Upper lobe of left lung (tissue), 6 donors: ENCODE data around the gene CNGA1. TPM values are rescaled to one million over a fixed set of nuclear protein-coding genes. Genes with fewer than 3 reads are reported as not detected.

Experiments
- ATAC-seq, 2 donors: fragments of 200-7000 bp; cut with Tn5 transposase; one replicate each; pipeline ENCODE4 v1.9.1; 2022; ENCODE audit warnings: mild to moderate bottlenecking in 2 of 2, moderate library complexity in 2 of 2; ENCODE audit not compliant: low FRiP score in 2 of 2
- DNase-seq, 2 donors: peaks; one replicate each; pipeline ENCODE4 v3.0.0-alpha.2; 2019 to 2020
- H3K27ac ChIP-seq, 4 donors: fragments of 200-600 bp; sonication (generic); one replicate each; pipeline ENCODE4 v1.5.1; 2016 to 2019
- H3K27me3 ChIP-seq, 4 donors: fragments of 200-600 bp; sonication (generic); one replicate each; pipeline ENCODE4 v1.5.1; 2017 to 2019
- H3K36me3 ChIP-seq, 4 donors: fragments of 200-600 bp; sonication (generic); one replicate each; pipeline ENCODE4 v1.5.1; 2016 to 2019
- H3K4me1 ChIP-seq, 4 donors: fragments of 200-600 bp; sonication (generic); one replicate each; pipeline ENCODE4 v1.5.1; 2018 to 2019
- H3K4me3 ChIP-seq, 4 donors: fragments of 200-600 bp; sonication (generic); one replicate each; pipeline ENCODE4 v1.5.1; 2017 to 2019; ENCODE audit warnings: mild to moderate bottlenecking in 2 of 4, moderate library complexity in 1 of 4
- H3K9me3 ChIP-seq, 4 donors: fragments of 200-600 bp; sonication (generic); one replicate each; pipeline ENCODE4 v1.5.1; 2018 to 2019
- EP300 ChIP-seq, 4 donors: sonication (generic); formaldehyde crosslinking; IDR thresholded peaks; one replicate each; pipeline ENCODE4 v1.5.1; 2017; ENCODE audit warnings: antibody characterized with exemption in 4 of 4, control low read depth in 2 of 4
- POLR2A ChIP-seq, 4 donors: fragments of 450-650 bp; IDR thresholded peaks; one replicate each; pipeline ENCODE4 v1.5.1; 2016 to 2017; ENCODE audit warnings: antibody characterized with exemption in 4 of 4, mild to moderate bottlenecking in 2 of 4
- POLR2AphosphoS5 ChIP-seq, 2 donors: sonication (generic); formaldehyde crosslinking; IDR thresholded peaks; one replicate each; pipeline ENCODE4 v1.5.1; 2017; ENCODE audit warnings: antibody characterized with exemption in 2 of 2
- WGBS, 2 donors: methylation state at CpG; one replicate each; pipeline ENCODE4 v1.1.5; 2017 to 2018; 5-methylcytosine and 5-hydroxymethylcytosine counted together
- total RNA-seq, 6 donors: library from RNA; depleted of rRNA in 4 of 6; stranded (reverse); fragments of >200 nt in 4 of 6; gene quantifications; one replicate each; pipeline versions ENCODE4 v1.1.0 to v1.2.1, GENCODE V29; 2016 to 2021
- TF ChIP-seq, protein P1 (sequence below), 6 experiments: fragments of 450-650 bp in 4 of 6; fragments of 200-600 bp in 2 of 6; sonication (generic) in 2 of 6; IDR thresholded peaks; one replicate each; pipeline ENCODE4 v1.5.1; 2016 to 2019; ENCODE audit warnings: antibody characterized with exemption in 6 of 6
- donor health status: DM: no; HTN: no; CAD: no; lungs with moderate emphysema.
- donor health status: DM: no; HTN: yes; CAD: no; lungs with severe emphysema.

CNGA1 gene
- total RNA-seq, 6 donors from 2014 or later, result 0.20 to 0.91 (median 0.69) TPM; not detected in 3

GRCh38 chr4:47954677-47955076, 61.8 kb downstream of the CNGA1 start:
- ATAC-seq, result no peak
- no peaks in the 10 kb centered on the region for H3K36me3 ChIP-seq
- no peak for DNase-seq
- no peaks in the 10 kb centered on the region for H3K9me3 ChIP-seq
- no peak overlapping the region for H3K4me3 ChIP-seq
- H3K4me1 ChIP-seq, result no peaks in the 10 kb centered on the region
- no peaks in the 10 kb centered on the region for H3K27me3 ChIP-seq
- WGBS, 2 donors, result 75 to 81% methylated on average over 6 of the region's 6 CpGs
- no peak overlapping the region for H3K27ac ChIP-seq
- TF ChIP-seq EP300 (IDR thresholded peaks at IDR 0.05) (no peak), POLR2A (IDR thresholded peaks at IDR 0.05) (no peak), POLR2AphosphoS5 (IDR thresholded peaks at IDR 0.05) (no peak)
- TF ChIP-seq, protein P1, sequence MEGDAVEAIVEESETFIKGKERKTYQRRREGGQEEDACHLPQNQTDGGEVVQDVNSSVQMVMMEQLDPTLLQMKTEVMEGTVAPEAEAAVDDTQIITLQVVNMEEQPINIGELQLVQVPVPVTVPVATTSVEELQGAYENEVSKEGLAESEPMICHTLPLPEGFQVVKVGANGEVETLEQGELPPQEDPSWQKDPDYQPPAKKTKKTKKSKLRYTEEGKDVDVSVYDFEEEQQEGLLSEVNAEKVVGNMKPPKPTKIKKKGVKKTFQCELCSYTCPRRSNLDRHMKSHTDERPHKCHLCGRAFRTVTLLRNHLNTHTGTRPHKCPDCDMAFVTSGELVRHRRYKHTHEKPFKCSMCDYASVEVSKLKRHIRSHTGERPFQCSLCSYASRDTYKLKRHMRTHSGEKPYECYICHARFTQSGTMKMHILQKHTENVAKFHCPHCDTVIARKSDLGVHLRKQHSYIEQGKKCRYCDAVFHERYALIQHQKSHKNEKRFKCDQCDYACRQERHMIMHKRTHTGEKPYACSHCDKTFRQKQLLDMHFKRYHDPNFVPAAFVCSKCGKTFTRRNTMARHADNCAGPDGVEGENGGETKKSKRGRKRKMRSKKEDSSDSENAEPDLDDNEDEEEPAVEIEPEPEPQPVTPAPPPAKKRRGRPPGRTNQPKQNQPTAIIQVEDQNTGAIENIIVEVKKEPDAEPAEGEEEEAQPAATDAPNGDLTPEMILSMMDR (IDR thresholded peaks at IDR 0.05), result no peak

DNA sequence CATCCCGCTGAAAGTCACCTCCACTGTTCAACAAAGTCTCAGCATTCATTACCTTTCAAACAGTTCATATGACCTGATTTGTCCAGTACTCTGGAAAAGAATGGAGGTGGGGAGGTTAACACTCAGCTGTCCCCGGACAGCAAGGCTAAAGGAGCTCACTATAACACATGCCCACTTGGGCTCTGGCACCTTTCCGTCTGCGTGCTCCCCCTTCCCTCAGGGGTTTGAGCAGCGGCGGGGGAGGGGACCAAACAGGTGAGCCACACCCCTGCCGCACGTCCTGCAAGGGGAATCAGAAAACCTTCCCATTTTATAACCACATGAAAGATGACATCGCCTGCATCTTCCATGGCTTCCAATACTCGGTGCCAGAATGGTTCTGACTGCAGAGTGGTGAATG, 62.2 kb downstream of the CNGA1 start:
- TF ChIP-seq POLR2AphosphoS5 (IDR thresholded peaks at IDR 0.05) (no peak), POLR2A (IDR thresholded peaks at IDR 0.05) (no peak), EP300 (IDR thresholded peaks at IDR 0.05) (no peak)
- TF ChIP-seq, protein P1 (IDR thresholded peaks at IDR 0.05), result no peak
- H3K27me3 ChIP-seq, result no peaks in the 10 kb centered on the region
- WGBS, 2 donors, result 55 to 76% methylated on average over 10 of the region's 10 CpGs
- H3K27ac ChIP-seq, result no peak overlapping the region
- ATAC-seq (no peak), DNase-seq (peak in 1 of 2 donors; percentile 15)
- H3K9me3 ChIP-seq, result no peaks in the 10 kb centered on the region
- H3K36me3 ChIP-seq, result no peaks in the 10 kb centered on the region
- H3K4me1 ChIP-seq, result no peaks in the 10 kb centered on the region
- no peak overlapping the region for H3K4me3 ChIP-seq

- 84 to 88% methylated on average over 5 of the region's 5 CpGs for WGBS, 2 donors
- H3K4me3 ChIP-seq, result no peak overlapping the region
- DNase-seq (no peak), ATAC-seq (no peak)
- H3K27ac ChIP-seq, result no peak overlapping the region
- H3K4me1 ChIP-seq, result no peaks in the 10 kb centered on the region
- H3K9me3 ChIP-seq, result no peaks in the 10 kb centered on the region
- H3K36me3 ChIP-seq, result no peaks in the 10 kb centered on the region
- no peaks in the 10 kb centered on the region for H3K27me3 ChIP-seq
- TF ChIP-seq POLR2A (IDR thresholded peaks at IDR 0.05) (no peak), EP300 (IDR thresholded peaks at IDR 0.05) (no peak), POLR2AphosphoS5 (IDR thresholded peaks at IDR 0.05) (no peak)
- TF ChIP-seq, protein P1 (IDR thresholded peaks at IDR 0.05), result no peak
Measured at GRCh38 chr4:47945930-47946726, 70.4 kb downstream of the CNGA1 start.

DNA sequence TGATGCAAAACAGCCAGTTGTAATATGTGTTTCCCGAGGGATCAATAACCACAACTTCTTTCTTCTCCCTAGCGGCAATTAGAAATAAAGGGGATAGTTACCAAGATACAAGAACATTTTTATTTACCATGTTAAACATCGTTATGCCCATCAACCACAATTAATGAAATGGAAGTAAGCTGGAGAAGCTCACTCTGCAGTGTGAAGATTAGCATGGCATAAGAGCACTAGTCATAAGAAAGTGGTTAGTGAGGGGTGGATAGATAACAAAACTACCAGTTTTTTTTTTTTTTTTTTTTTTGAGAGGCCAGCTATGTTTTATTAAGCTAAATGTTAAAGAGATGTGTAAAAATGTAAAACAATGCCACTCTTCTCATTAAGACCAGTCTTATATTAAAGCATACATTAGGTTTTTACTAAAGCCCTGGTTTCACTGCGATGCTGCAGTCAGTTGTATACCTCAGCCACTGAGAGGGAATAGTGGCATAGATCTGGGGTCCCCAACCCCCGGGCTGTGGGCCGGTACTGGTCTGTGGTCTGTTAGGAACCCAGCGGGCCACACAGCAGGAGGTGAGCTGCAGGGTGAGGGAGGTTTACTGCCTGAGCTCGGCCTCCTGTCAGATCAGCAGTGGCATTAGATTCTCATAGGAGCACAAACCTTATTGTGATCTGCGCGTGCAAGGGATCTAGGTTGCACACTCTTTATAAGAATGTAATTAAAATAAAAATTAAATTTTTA, 74.2 kb downstream of the CNGA1 start:
- WGBS, 2 donors, result 81 to 86% methylated on average over 10 of the region's 10 CpGs
- no peak for ATAC-seq

More for the DNA sequence above, 74.2 kb downstream of the CNGA1 start:
- DNase-seq, result no peak
- H3K27ac ChIP-seq, result no peak overlapping the region
- no peak overlapping the region for H3K4me3 ChIP-seq
- H3K27me3 ChIP-seq, result no peaks in the 10 kb centered on the region
- H3K36me3 ChIP-seq, result no peaks in the 10 kb centered on the region
- no peaks in the 10 kb centered on the region for H3K4me1 ChIP-seq
- TF ChIP-seq EP300 (IDR thresholded peaks at IDR 0.05) (no peak), POLR2A (IDR thresholded peaks at IDR 0.05) (no peak), POLR2AphosphoS5 (IDR thresholded peaks at IDR 0.05) (no peak)
- TF ChIP-seq, protein P1 (IDR thresholded peaks at IDR 0.05), result no peak
- no peaks in the 10 kb centered on the region for H3K9me3 ChIP-seq
